Measurements from ENCODE around the gene ELOVL2.

DNA sequence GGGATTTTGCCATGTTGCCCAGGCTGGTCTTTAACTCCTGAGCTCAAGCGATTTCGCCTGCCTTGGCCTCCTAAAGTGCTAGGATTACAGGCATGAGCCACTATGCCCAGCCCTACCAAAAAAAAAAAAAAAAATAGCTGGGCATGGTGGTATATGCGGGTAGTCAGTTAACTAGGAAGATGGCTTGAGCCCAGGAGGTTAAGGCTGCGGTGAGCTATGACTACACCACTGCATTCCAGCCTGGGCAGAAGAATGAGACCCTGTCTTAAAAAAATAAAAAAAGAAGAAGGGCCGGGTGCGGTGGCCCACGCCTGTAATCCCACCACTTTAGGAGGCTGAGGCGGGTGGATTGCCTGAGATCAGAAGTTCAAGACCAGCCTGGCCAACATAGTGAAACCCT is 50.2 kb downstream of the ELOVL2 start:
- TF ChIP-seq EZH2 (IDR thresholded peaks at IDR 0.05; ENCODE audit: insufficient read depth, poor library complexity, severe bottlenecking) (no peak), EZH2phosphoT487 (IDR thresholded peaks at IDR 0.05; ENCODE audit: insufficient read depth, low read depth) (no peak)

All from GM23248 (cell line).